NCI-H460 (cell line): ENCODE data around the gene ANXA8L1. TPM values are rescaled to one million over a fixed set of nuclear protein-coding genes. Genes with fewer than 3 reads are reported as not detected.
"Not testable (repeated sequence)": the region's sequence is repeated elsewhere in the genome, so short reads cannot be mapped to it uniquely, and the experiment has no call there.

ENCODE experiments used
- DNase-seq: peaks from one replicate; pipeline ENCODE4 v3.0.0-alpha.2; 2016; ENCODE audit warnings: low read depth; ENCODE audit errors: extremely low read depth
- polyA plus RNA-seq: library from polyadenylated mRNA; depleted of rRNA; stranded (reverse); fragments of >200 nt; gene quantifications from 2 replicates; pipeline ENCODE4 v1.2.3, GENCODE V29; 2014; cell fraction: nucleus; rRNA removed
- total RNA-seq: library from RNA; depleted of rRNA; stranded (reverse); fragments of >200 nt; shearing (Covaris generic); gene quantifications from 2 replicates; pipeline ENCODE4 v1.2.3, GENCODE V29; 2014; rRNA removed

Gene ANXA8L1
- total RNA-seq, result not detected in 2 replicates
- polyA plus RNA-seq, result not detected in 2 replicates

DNA sequence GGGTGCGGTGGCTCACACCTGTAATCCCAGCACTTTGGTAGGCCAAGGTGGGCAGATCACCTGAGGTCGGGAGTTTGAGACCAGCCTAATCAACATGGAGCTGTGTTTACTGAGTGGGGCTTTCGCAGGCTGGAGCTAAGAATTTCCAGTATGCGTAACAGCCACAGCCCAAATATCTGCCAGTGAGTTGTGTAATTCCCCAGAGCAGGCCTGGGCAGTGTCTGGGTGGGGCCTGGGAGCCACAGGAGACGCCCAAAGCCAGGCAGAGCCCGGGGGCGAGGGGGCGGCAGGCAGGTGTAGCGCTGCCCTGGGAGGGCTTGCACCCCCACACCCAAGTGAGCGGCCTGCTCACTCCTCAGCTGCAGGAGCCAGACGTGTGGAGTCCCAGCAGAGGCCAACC lies at the start of gene ANXA8L1:
TSS of gene ANXA8L1 (plus strand) at position 371 of the 400 bp plus-strand sequence. CDS start 76 bp downstream, outside the sequence.
- DNase-seq, result not testable (repeated sequence)

DNA sequence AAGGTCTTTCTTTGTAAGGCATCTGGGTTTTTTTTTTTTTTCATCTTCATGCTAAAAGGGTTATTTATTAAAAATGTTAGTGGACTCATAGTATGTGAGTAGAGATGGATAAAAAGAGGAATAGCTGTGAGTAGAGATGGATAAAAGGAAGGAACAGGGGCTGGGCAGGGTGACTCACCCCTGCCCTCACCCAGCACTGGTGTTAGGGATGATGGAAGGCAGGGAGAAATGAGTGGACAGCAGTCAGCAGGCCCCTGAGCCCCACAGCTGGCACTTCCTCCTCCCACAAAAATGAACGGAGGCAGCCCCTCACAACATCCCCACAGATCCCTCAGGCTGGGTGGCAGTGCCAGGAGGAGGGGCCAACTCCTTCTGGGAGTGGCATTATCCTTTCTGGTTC lies 49.5 kb upstream of the ANXA8L1 start:
- no peak for DNase-seq

DNA sequence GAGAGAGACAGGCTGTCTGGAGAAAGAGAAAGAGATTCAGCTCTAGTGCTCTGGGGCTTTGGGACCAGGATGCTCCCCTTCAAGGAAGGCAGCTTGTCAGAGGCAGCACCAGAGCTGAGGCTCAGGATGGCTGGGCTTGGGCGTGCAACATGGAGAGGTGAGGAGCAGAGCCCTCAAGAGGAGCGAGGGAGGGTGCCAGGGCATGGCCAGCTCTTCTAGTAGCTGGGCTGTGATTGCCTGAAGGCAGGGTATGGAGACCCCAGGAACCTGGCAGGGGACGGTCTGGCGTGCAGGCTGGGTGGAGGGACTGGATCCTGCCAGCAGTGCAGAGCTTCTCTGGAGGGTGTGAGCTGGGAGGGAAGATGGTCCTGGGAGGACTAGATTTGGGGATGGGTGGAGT lies 48.6 kb upstream of the ANXA8L1 start:
- DNase-seq, result no peak

- DNase-seq, result no peak
These were observed 47.9 kb upstream of the ANXA8L1 start for GRCh38 chr10:46327685-46328084.

GRCh38 chr10:46328853-46329689 lies 46.5 kb upstream of the ANXA8L1 start:
- no peak for DNase-seq

GRCh38 chr10:46329690-46330016 lies 45.9 kb upstream of the ANXA8L1 start:
- no peak for DNase-seq

DNA sequence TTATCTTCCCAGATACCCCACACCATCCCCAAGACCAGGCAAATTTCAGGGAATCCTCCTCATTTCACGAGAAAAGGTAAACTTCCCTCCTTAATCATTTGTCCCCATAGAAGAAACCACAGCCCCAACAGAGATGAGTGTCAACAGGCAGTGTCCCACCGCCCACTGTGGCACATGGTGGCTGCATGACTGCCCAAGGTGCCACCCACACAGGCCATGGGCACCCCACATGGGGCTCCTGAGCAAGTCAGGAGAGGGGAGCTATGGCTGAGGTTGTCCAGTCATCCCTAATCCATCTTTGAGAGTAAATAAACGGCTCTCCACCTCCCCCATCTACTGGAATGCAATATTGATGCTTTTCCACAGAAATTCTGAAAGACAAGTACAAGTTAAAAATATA lies 44.7 kb upstream of the ANXA8L1 start:
- no peak for DNase-seq

- not testable (repeated sequence) for DNase-seq
These were observed 10.1 kb upstream of the ANXA8L1 start for GRCh38 chr10:46365484-46365883.

- DNase-seq, result not testable (repeated sequence)
These were observed 8.4 kb upstream of the ANXA8L1 start for GRCh38 chr10:46367209-46367608.

GRCh38 chr10:46367666-46368240 lies 7.8 kb upstream of the ANXA8L1 start:
- DNase-seq, result not testable (repeated sequence)

- not testable (repeated sequence) for DNase-seq
These were observed 6.6 kb upstream of the ANXA8L1 start for GRCh38 chr10:46368956-46369355.

DNA sequence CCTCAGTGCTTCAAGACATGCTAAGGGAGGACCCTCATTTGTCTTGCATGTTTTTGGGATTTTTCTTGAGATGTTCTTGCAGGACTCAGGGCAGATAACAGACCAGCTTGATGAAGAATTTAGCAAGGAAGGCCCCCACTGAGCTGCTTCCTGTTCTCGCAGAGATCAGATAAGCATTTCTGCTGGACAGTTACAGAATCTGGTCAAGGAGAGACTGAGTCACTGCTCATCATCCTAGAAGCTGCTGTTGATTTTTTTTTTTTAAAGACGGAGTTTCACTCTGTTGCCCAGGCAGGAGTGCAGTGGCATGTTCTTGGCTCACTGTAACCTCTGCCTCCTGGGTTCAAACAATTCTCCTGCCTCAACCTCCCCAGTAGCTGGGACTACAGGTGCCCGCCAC lies 1.2 kb upstream of the ANXA8L1 start:
- not testable (repeated sequence) for DNase-seq

DNA sequence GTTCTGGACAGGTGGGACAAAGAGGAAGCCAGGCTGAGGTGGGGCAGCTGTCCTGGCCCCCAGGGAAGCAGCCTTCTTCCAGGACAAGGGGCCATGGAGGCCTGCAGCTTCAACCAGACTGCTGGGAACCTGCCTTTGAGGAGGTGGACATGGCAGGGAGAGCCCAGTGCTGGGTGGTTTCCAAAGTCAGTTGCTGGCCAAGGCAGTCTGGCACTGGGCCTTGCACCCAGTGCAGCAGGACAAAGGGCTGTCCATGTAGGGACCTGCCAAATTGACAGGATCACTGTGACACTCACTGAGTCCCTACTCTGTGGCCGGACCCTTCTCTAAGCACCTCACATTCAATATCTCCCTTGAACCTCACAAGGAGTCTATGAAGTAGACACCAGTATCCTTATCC lies 1.4 kb downstream of the ANXA8L1 start:
- not testable (repeated sequence) for DNase-seq

- not testable (repeated sequence) for DNase-seq
These were observed 2.1 kb downstream of the ANXA8L1 start for GRCh38 chr10:46377651-46378050.

DNA sequence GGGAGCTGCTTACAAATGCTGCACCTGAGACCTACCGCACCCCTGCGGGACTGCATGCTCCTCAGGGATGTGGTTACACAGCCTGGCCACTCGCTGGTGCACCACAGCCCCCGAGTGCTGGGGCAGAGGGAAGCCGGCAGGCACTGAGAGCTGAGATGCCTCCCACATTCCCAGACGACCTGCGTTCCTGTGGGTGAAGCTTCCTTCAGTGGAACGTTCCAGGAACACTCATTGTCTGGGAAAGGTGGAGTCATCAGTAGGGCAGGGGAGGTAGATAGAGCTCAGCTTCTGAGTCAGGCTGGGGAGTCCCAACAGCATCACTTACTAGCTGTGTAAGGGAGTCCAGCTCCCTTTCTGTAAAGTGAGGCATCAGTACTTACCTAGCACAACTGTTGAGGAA lies 2.5 kb downstream of the ANXA8L1 start:
- DNase-seq, result not testable (repeated sequence)

GRCh38 chr10:46379233-46379848 lies 3.8 kb downstream of the ANXA8L1 start:
- not testable (repeated sequence) for DNase-seq

DNA sequence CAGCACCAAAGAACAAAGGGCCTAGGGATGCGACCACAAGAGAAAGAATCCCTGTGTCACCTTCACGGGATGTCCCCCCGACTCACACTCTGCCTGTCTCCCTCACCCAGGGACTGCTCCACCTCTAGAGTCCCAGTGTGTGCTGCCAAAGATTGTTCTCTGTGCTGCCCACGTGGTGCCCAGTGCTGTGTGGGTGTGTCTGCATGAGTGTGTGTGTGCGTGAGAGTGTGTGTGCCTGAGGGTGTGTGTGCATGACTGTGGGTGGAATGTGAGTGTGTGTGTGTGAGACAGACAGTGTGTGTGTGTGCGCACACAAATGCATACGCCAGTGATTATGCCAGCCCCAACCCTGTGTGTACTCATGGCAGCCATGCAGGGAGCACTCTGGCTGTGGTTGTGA lies 10.3 kb downstream of the ANXA8L1 start:
- not testable (repeated sequence) for DNase-seq

DNA sequence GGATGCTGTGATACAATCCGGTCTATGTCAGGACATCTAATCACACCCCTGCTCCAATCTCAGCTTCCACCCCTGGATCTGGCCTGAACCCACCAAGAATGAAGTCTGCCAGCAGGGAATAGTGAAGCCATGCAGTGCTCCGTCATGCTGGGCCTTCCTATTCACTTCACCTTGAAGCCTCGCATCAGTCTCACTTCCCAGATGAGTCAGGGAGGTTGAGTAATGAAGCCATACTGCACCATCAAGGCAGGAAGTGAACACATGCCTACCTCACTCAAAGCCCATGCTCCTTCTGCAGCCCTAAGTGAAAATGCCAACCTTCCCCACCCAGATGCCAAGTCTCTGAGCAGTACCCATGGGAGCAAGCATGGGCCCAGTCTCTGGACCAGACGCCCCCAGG lies 11.1 kb downstream of the ANXA8L1 start:
- DNase-seq, result not testable (repeated sequence)

DNA sequence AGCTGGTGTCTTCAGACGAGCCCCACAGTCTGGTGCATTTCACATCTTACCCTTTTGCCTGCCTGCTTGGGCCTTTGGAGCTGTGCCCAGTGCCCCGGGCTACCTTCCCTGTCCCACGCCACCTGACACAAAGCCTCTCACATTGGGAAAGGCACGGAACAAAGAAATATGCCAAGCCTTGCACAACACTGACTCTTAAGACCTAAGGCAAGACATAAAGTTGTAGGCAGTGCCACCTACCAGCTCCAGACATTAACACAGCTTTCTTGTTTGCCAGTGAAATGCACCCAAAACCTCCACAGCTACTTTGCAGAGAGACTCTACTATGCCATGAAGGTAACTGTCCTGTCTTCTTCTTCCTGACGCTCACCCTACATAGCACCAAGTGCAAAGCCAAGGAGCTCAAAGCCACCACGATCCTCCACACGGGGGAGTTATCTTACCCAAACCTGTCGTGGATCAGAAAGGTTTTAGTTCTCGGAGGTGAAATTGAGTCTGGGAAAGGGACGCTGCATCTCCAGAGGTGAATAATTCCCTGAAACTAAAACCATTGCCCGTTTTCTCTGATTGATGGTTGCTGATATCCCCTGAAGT lies 11.8 kb downstream of the ANXA8L1 start:
- DNase-seq, result not testable (repeated sequence)

DNA sequence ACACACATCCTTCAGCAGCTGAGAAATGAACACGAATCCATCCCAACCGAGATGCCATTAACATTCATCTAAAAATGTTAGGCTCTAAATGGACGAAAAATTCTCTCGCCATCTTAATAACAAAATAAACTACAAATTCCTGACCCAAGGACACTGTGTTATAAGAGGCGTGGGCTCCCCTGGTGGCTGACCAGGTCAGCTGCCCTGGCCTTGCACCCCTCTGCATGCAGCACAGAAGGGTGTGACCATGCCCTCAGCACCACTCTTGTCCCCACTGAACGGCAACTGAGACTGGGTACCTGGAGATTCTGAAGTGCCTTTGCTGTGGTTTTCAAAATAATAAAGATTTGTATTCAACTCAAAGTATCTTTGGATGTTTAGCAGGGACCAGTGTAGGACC lies 15.8 kb downstream of the ANXA8L1 start:
- not testable (repeated sequence) for DNase-seq
